Left lung (tissue), 10 donors: ENCODE results near the gene EYA4. TPM values are rescaled to one million over a fixed set of nuclear protein-coding genes. Genes with fewer than 3 reads are reported as not detected.

Experiments
- ATAC-seq: fragments of 200-7000 bp; cut with Tn5 transposase; one replicate; pipeline ENCODE4 v1.9.1; 2020; ENCODE audit warnings: moderate library complexity
- DNase-seq, 4 donors: peaks; one replicate each; pipeline ENCODE4 v3.0.0-alpha.2; 2013 to 2020
- H3K27ac ChIP-seq, 2 donors: fragments of 200-600 bp; sonication (generic) in 1 of 2; one replicate each; pipeline versions ENCODE4 v1.5.0 to v1.8.0; 2020 to 2021
- H3K27me3 ChIP-seq, 2 donors: fragments of 200-600 bp; sonication (generic) in 1 of 2; one replicate each; pipeline versions ENCODE4 v1.5.0 to v1.8.0; 2020 to 2021
- H3K36me3 ChIP-seq, 2 donors: fragments of 200-600 bp; sonication (generic) in 1 of 2; one replicate each; pipeline versions ENCODE4 v1.5.0 to v1.8.0; 2020 to 2021
- H3K4me1 ChIP-seq, 2 donors: fragments of 200-600 bp; one replicate each; pipeline ENCODE4 v1.8.0; 2021
- H3K4me3 ChIP-seq, 2 donors: fragments of 200-600 bp; sonication (generic) in 1 of 2; one replicate each; pipeline versions ENCODE4 v1.5.0 to v1.8.0; 2020 to 2021; ENCODE audit warnings: mild to moderate bottlenecking in 1 of 2
- H3K9me3 ChIP-seq, 2 donors: fragments of 200-600 bp; sonication (generic) in 1 of 2; one replicate each; pipeline versions ENCODE4 v1.5.0 to v1.8.0; 2020 to 2021
- CTCF ChIP-seq, 2 donors: fragments of 200-600 bp; sonication (generic) in 1 of 2; IDR thresholded peaks; one replicate each; pipeline versions ENCODE4 v1.5.0 to v1.8.0; 2021; ENCODE audit warnings: antibody characterized with exemption in 2 of 2
- intact Hi-C, 2 donors: fragments of 100-400 bp; cut with DNase I; formaldehyde crosslinking; loops; one replicate each; pipeline versions ENCODE4 v1.11.2 to v1.14.2; 2022
- polyA plus RNA-seq, 6 donors: library from polyadenylated mRNA; unstranded; fragments of 120-200 nt; gene quantifications; one replicate each; pipeline ENCODE4 v1.2.1, GENCODE V29; 2013; ENCODE audit not compliant: insufficient read length in 6 of 6
- total RNA-seq, 2 donors: library from RNA; stranded (reverse); fragmentation: NEBNext Ultra II Directional; extraction: Animal tissue kit (Norgen Biotek cat#: 25700); gene quantifications; one replicate each; pipeline ENCODE4 v1.2.1, GENCODE V29; 2021
- donor health status: DM: no; HTN: yes; CAD: no.
- donor health status: DM: no; HTN: no; CAD: no.

The EYA4 gene
- total and polyA plus RNA-seq, 8 donors: 1.0 to 9.8 (median 8.4) TPM

- no peak for TF ChIP-seq CTCF (IDR thresholded peaks at IDR 0.05)
These were observed 107.7 kb downstream of the EYA4 start for GRCh38 chr6:133348846-133349245.

GRCh38 chr6:133350928-133351327, 109.8 kb downstream of the EYA4 start:
- Histone ChIP-seq H3K27ac (no peak overlapping the region), H3K4me3 (no peak overlapping the region), H3K4me1 (no peaks in the 10 kb centered on the region), H3K27me3 (no peaks in the 10 kb centered on the region), H3K9me3 (no peaks in the 10 kb centered on the region), H3K36me3 (no peaks in the 10 kb centered on the region)
- intact Hi-C loops: no loop called here
- DNase-seq (no peak), ATAC-seq (no peak)
- no peak for TF ChIP-seq CTCF (IDR thresholded peaks at IDR 0.05)

More at GRCh38 chr6:133348846-133349245, 107.7 kb downstream of the EYA4 start:
- intact Hi-C loops: no loop called here
- no peaks in the 10 kb centered on the region for H3K27me3 ChIP-seq
- H3K9me3 ChIP-seq: no peaks in the 10 kb centered on the region
- ATAC-seq: no peak
- H3K4me1 ChIP-seq: no peaks in the 10 kb centered on the region
- DNase-seq: no peak
- H3K36me3 ChIP-seq: no peaks in the 10 kb centered on the region
- no peak overlapping the region for H3K4me3 ChIP-seq
- no peak overlapping the region for H3K27ac ChIP-seq

- ATAC-seq (no peak), DNase-seq (no peak)
- Histone ChIP-seq H3K27me3 (no peaks in the 10 kb centered on the region), H3K27ac (no peak overlapping the region), H3K9me3 (no peaks in the 10 kb centered on the region), H3K4me3 (no peak overlapping the region), H3K4me1 (no peaks in the 10 kb centered on the region), H3K36me3 (no peaks in the 10 kb centered on the region)
- TF ChIP-seq CTCF (IDR thresholded peaks at IDR 0.05): no peak
- intact Hi-C loops: no loop called here
These were observed 110.9 kb downstream of the EYA4 start for GRCh38 chr6:133352046-133352445.

- Histone ChIP-seq H3K9me3 (no peaks in the 10 kb centered on the region), H3K27ac (no peak overlapping the region), H3K36me3 (no peaks in the 10 kb centered on the region), H3K27me3 (no peaks in the 10 kb centered on the region), H3K4me3 (no peak overlapping the region), H3K4me1 (no peaks in the 10 kb centered on the region)
- ATAC-seq (no peak), DNase-seq (no peak)
- no peak for TF ChIP-seq CTCF (IDR thresholded peaks at IDR 0.05)
- intact Hi-C loops: no loop called here
These were observed 111.9 kb downstream of the EYA4 start for GRCh38 chr6:133353061-133353460.

- no peak for TF ChIP-seq CTCF (IDR thresholded peaks at IDR 0.05)
- intact Hi-C loops: no loop called here
- Histone ChIP-seq H3K4me1 (no peaks in the 10 kb centered on the region), H3K27me3 (no peaks in the 10 kb centered on the region), H3K27ac (no peak overlapping the region), H3K4me3 (no peak overlapping the region), H3K36me3 (no peaks in the 10 kb centered on the region), H3K9me3 (peaks cover 0 to 2% of the 10 kb centered on the region in 2 donors)
- ATAC-seq (no peak), DNase-seq (no peak)
These were observed 114.8 kb downstream of the EYA4 start for GRCh38 chr6:133355922-133356321.
